Astrocyte (in vitro differentiated cells and primary cell): Measurements from ENCODE around the gene ZBTB44. TPM values are rescaled to one million over a fixed set of nuclear protein-coding genes. Genes with fewer than 3 reads are reported as not detected.

Experiments used
- DNase-seq: peaks from one replicate; pipeline ENCODE4 v3.0.0-alpha.2; 2010; ENCODE audit warnings: low read depth
- FAIRE-seq: peaks from 2 replicates; lab custom pipeline; 2011; peaks lifted over from hg19 to GRCh38; lab: Jason Lieb, UNC
- H2AFZ ChIP-seq: 2 replicates; pipeline ENCODE4 v1.6.0; 2012; ENCODE audit warnings: low read depth, low read length, inconsistent platforms
- H3K27ac ChIP-seq: 2 replicates; pipeline ENCODE4 v1.5.1; 2011; ENCODE audit warnings: low read depth, low read length, inconsistent platforms
- H3K27me3 ChIP-seq: 2 replicates; pipeline ENCODE4 v1.6.0; 2011; ENCODE audit warnings: low read length, inconsistent platforms; ENCODE audit not compliant: insufficient read depth
- H3K36me3 ChIP-seq: 2 replicates; pipeline ENCODE4 v1.5.1; 2011; ENCODE audit warnings: low read length, inconsistent platforms; ENCODE audit not compliant: insufficient read depth
- H3K4me1 ChIP-seq: 2 replicates; pipeline ENCODE4 v1.5.1; 2011; ENCODE audit warnings: low read length, inconsistent platforms; ENCODE audit not compliant: insufficient read depth
- H3K4me2 ChIP-seq: 2 replicates; pipeline ENCODE4 v1.6.0; 2012; ENCODE audit warnings: low read length, inconsistent platforms
- H3K4me3 ChIP-seq: 2 replicates; pipeline ENCODE4 v1.5.1; 2011; ENCODE audit warnings: low read depth, mild to moderate bottlenecking, low read length, inconsistent platforms; ENCODE audit not compliant: insufficient read depth
- H3K79me2 ChIP-seq: 2 replicates; pipeline ENCODE4 v1.6.0; 2012; ENCODE audit warnings: mild to moderate bottlenecking, low read length, inconsistent platforms; ENCODE audit not compliant: insufficient read depth
- H3K9ac ChIP-seq: 2 replicates; pipeline ENCODE4 v1.6.0; 2012; ENCODE audit warnings: mild to moderate bottlenecking, low read length, inconsistent platforms
- H3K9me3 ChIP-seq: 2 replicates; pipeline ENCODE4 v1.5.1; 2012; ENCODE audit warnings: low read depth, mild to moderate bottlenecking, low read length, inconsistent platforms; ENCODE audit not compliant: insufficient read depth
- H4K20me1 ChIP-seq: 2 replicates; pipeline ENCODE4 v1.6.0; 2012; ENCODE audit warnings: low read length, inconsistent platforms; ENCODE audit not compliant: insufficient read depth
- H3K27ac Mint-ChIP-seq: one replicate; pipeline ENCODE4 v1.8.0; 2021; ENCODE audit warnings: mild to moderate bottlenecking, mixed read lengths; ENCODE audit not compliant: unreplicated experiment
- H3K27me3 Mint-ChIP-seq: one replicate; pipeline ENCODE4 v1.8.0; 2021; ENCODE audit warnings: low read depth, mixed read lengths; ENCODE audit not compliant: unreplicated experiment
- H3K36me3 Mint-ChIP-seq: one replicate; pipeline ENCODE4 v1.8.0; 2021; ENCODE audit warnings: low read depth, mixed read lengths; ENCODE audit not compliant: unreplicated experiment
- H3K4me1 Mint-ChIP-seq: one replicate; pipeline ENCODE4 v1.8.0; 2021; ENCODE audit warnings: low read depth, mixed read lengths; ENCODE audit not compliant: unreplicated experiment
- H3K4me3 Mint-ChIP-seq: one replicate; pipeline ENCODE4 v1.8.0; 2021; ENCODE audit warnings: mild to moderate bottlenecking, moderate library complexity, mixed read lengths; ENCODE audit not compliant: unreplicated experiment
- H3K9me3 Mint-ChIP-seq: one replicate; pipeline ENCODE4 v1.8.0; 2021; ENCODE audit warnings: mild to moderate bottlenecking, mixed read lengths; ENCODE audit not compliant: unreplicated experiment
- CTCF ChIP-seq: IDR thresholded peaks from 2 replicates; pipeline ENCODE4 v1.5.1; 2011; ENCODE audit warnings: low read depth, mild to moderate bottlenecking, inconsistent platforms, low read length, moderate library complexity; ENCODE audit not compliant: insufficient read depth
- EZH2 ChIP-seq: IDR thresholded peaks from 2 replicates; pipeline ENCODE4 v1.6.1; 2012; ENCODE audit warnings: mild to moderate bottlenecking, low read length, inconsistent platforms; ENCODE audit not compliant: insufficient read depth
- total RNA-seq: library from RNA; stranded (reverse); gene quantifications from 2 replicates; pipeline ENCODE4 v1.2.1, GENCODE V29; 2021

Gene ZBTB44
- total RNA-seq, 1 donor from 2014 or later = 25.3 TPM

- Mint-ChIP-seq H3K4me1 (no peaks in the 10 kb centered on the region), H3K9me3 (peaks cover 4% of the 10 kb centered on the region), H3K27ac (no peak overlapping the region), H3K4me3 (no peak overlapping the region), H3K27me3 (no peaks in the 10 kb centered on the region), H3K36me3 (peaks cover 18% of the 10 kb centered on the region)
- Histone ChIP-seq H4K20me1 (no peaks in the 10 kb centered on the region), H3K27me3 (no peaks in the 10 kb centered on the region), H3K27ac (no peak overlapping the region), H3K36me3 (no peaks in the 10 kb centered on the region), H3K4me1 (no peaks in the 10 kb centered on the region), H3K4me3 (no peak overlapping the region), H3K9me3 (no peaks in the 10 kb centered on the region), H3K79me2 (no peaks in the 10 kb centered on the region), H2AFZ (no peak overlapping the region), H3K4me2 (no peak overlapping the region), H3K9ac (no peak overlapping the region)
- no peak for TF ChIP-seq CTCF
- TF ChIP-seq EZH2 = no peak
- DNase-seq (no peak), FAIRE-seq (no peak)
These were observed 52.3 kb downstream of the ZBTB44 start for GRCh38 chr11:130262424-130262823.

GRCh38 chr11:130261571-130261970, 53.1 kb downstream of the ZBTB44 start:
- FAIRE-seq (no peak), DNase-seq (no peak)
- peaks cover 18% of the 10 kb centered on the region for H3K36me3 Mint-ChIP-seq
- Histone ChIP-seq H3K9ac (no peak overlapping the region), H3K9me3 (no peaks in the 10 kb centered on the region), H3K4me1 (no peaks in the 10 kb centered on the region), H3K79me2 (no peaks in the 10 kb centered on the region), H4K20me1 (no peaks in the 10 kb centered on the region), H3K4me2 (no peak overlapping the region), H3K27me3 (no peaks in the 10 kb centered on the region), H2AFZ (no peak overlapping the region), H3K36me3 (no peaks in the 10 kb centered on the region), H3K27ac (no peak overlapping the region), H3K4me3 (no peak overlapping the region)
- no peaks in the 10 kb centered on the region for H3K27me3 Mint-ChIP-seq
- no peak overlapping the region for H3K27ac Mint-ChIP-seq
- no peak for TF ChIP-seq CTCF
- TF ChIP-seq EZH2 = no peak
- no peak overlapping the region for H3K4me3 Mint-ChIP-seq
- H3K4me1 Mint-ChIP-seq = no peaks in the 10 kb centered on the region
- peaks cover 4% of the 10 kb centered on the region for H3K9me3 Mint-ChIP-seq

GRCh38 chr11:130260742-130261141, 54.0 kb downstream of the ZBTB44 start:
- FAIRE-seq (no peak), DNase-seq (no peak)
- Histone ChIP-seq H3K27me3 (no peaks in the 10 kb centered on the region), H2AFZ (no peak overlapping the region), H3K9ac (no peak overlapping the region), H3K27ac (no peak overlapping the region), H3K9me3 (no peaks in the 10 kb centered on the region), H3K4me3 (no peak overlapping the region), H3K4me2 (no peak overlapping the region), H3K79me2 (no peaks in the 10 kb centered on the region), H4K20me1 (no peaks in the 10 kb centered on the region), H3K36me3 (no peaks in the 10 kb centered on the region), H3K4me1 (no peaks in the 10 kb centered on the region)
- Mint-ChIP-seq H3K27me3 (no peaks in the 10 kb centered on the region), H3K4me1 (no peaks in the 10 kb centered on the region), H3K36me3 (peaks cover 21% of the 10 kb centered on the region), H3K27ac (no peak overlapping the region), H3K4me3 (no peak overlapping the region), H3K9me3 (peaks cover 4% of the 10 kb centered on the region)
- TF ChIP-seq EZH2 (no peak), CTCF (no peak)
